ENCODE data around the gene LCP1.
"Not testable (repeated sequence)": the region's sequence is repeated elsewhere in the genome, so short reads cannot be mapped to it uniquely, and the experiment has no call there.

Gene LCP1

GRCh38 chr13:46181840-46182490 lies at the start of gene LCP1:
Gene LCP1 (minus strand): TSS chr13:46182177. CDS start chr13:46159662, 22,515 bp downstream.
- no peak within 1 kb of the TSS for H3K4me3 ChIP-seq (ENCODE audit: low read depth, low read length)
- no peak for TF ChIP-seq CTCF (IDR thresholded peaks at IDR 0.05; ENCODE audit: low read depth, low read length)

GRCh38 chr13:46229251-46229650 lies 47.3 kb upstream of the LCP1 start:
- no peak for TF ChIP-seq CTCF (IDR thresholded peaks at IDR 0.05; ENCODE audit: low read depth, low read length)

GRCh38 chr13:46220234-46220633 lies 38.3 kb upstream of the LCP1 start:
- H3K4me3 ChIP-seq (ENCODE audit: low read depth, low read length): not testable (repeated sequence)

More at GRCh38 chr13:46229251-46229650, 47.3 kb upstream of the LCP1 start:
- no peak overlapping the region for H3K4me3 ChIP-seq (ENCODE audit: low read depth, low read length)

GRCh38 chr13:46214741-46215140 lies 32.8 kb upstream of the LCP1 start:
- H3K4me3 ChIP-seq (ENCODE audit: low read depth, low read length): not testable (repeated sequence)

- no peak for TF ChIP-seq CTCF (IDR thresholded peaks at IDR 0.05; ENCODE audit: low read depth, low read length)
- no peak overlapping the region for H3K4me3 ChIP-seq (ENCODE audit: low read depth, low read length)
Measured at GRCh38 chr13:46213242-46213641, 31.3 kb upstream of the LCP1 start.

GRCh38 chr13:46211483-46212351 lies 29.7 kb upstream of the LCP1 start, which contains the start of gene LRRC63:
Gene LRRC63 (plus strand): TSS chr13:46211928. CDS start chr13:46213035, 1,107 bp downstream.
- H3K4me3 ChIP-seq (ENCODE audit: low read depth, low read length): peak within 1 kb of the TSS; percentile 46
- no peak for TF ChIP-seq CTCF (IDR thresholded peaks at IDR 0.05; ENCODE audit: low read depth, low read length)

GRCh38 chr13:46211116-46211482 lies 29.1 kb upstream of the LCP1 start:
- TF ChIP-seq CTCF (IDR thresholded peaks at IDR 0.05; ENCODE audit: low read depth, low read length): no peak
- peak overlapping the region; percentile 46 for H3K4me3 ChIP-seq (ENCODE audit: low read depth, low read length)

- TF ChIP-seq CTCF (IDR thresholded peaks at IDR 0.05; ENCODE audit: low read depth, low read length): no peak
- no peak overlapping the region for H3K4me3 ChIP-seq (ENCODE audit: low read depth, low read length)
Measured at GRCh38 chr13:46210362-46211083, 28.5 kb upstream of the LCP1 start.
